ENCODE data around the gene EYA2. TPM values are rescaled to one million over a fixed set of nuclear protein-coding genes. Genes with fewer than 3 reads are reported as not detected.

Gene EYA2
- total and polyA plus RNA-seq, 4 donors = 1.2 to 10.9 (median 6.7) TPM

DNA sequence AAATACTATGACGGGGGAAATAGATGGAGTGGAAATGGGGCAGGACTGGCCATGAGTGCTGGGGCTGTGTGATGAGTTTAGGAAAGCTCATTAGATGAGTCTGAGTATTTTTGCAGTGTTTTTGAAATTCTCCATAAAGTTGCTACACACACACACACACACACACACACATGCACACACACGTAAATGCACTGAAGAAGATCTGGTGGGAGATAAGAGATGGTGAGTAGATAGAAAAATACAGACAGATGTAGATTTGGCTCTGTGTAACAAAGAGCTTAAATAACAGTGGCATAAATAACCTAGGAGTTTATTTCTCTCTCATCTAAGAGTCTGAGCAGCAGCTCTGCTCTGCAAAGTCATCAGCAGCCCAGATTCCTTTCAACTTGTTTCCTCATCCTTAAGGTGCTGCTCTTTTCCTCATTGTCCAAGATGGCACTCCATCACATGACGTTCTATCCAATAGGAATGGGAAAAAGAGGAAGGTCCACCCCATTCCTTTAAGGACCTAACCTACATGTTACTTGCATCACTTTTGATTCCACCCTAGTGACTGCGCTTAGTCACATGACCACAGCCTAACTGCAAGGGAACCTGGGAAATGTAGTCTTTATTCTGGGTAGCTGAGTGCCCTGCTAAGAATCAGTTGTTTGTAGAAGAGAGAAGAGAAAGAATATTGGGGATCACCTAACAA is 76.4 kb downstream of the EYA2 start:
- Histone ChIP-seq H3K4me3 (ENCODE audit: low read length in 2 of 2) (no peak overlapping the region), H3K36me3 (ENCODE audit: control insufficient read depth in 1 of 2, insufficient read depth in 2 of 2, low read length in 1 of 2) (no peaks in the 10 kb centered on the region), H3K9me3 (ENCODE audit: control insufficient read depth, low read length) (no peaks in the 10 kb centered on the region), H3K4me1 (ENCODE audit: control insufficient read depth in 1 of 2, insufficient read depth in 2 of 2, low read length in 2 of 2) (no peaks in the 10 kb centered on the region), H3K27me3 (ENCODE audit: control insufficient read depth in 1 of 2, insufficient read depth in 2 of 2, low read length in 1 of 2) (no peaks in the 10 kb centered on the region), H3K27ac (ENCODE audit: low read depth in 1 of 2, low read length in 2 of 2) (no peak overlapping the region)
- no peak for ATAC-seq (ENCODE audit: low FRiP score)
- DNase-seq = no peak
- WGBS, 2 donors = 17 to 18% methylated on average over 4 of the region's 4 CpGs
- intact Hi-C loops (cut with DNase I) = no loop called here

DNA sequence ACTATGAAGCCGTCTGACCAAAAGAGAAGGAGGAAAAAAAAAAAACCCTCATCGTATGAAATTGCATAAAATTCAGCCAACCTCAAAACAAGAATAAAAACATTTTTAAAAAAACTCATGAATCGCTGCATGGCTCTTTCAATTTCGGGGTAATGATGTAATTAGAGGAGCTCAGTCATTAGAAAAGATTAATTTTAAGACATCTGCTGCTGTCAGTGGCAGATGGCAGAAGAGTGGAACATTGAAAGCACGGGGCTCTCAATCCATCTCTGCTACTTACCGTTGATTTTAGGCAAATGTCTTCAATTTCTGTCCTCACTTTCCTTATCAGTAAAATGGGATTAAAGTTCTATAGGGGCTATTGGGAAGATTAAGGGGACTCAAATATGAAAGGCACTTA is 79.1 kb downstream of the EYA2 start:
- Histone ChIP-seq H3K9me3 (ENCODE audit: control insufficient read depth, low read length) (no peaks in the 10 kb centered on the region), H3K4me1 (ENCODE audit: control insufficient read depth in 1 of 2, insufficient read depth in 2 of 2, low read length in 2 of 2) (no peaks in the 10 kb centered on the region), H3K27ac (ENCODE audit: low read depth in 1 of 2, low read length in 2 of 2) (no peak overlapping the region), H3K36me3 (ENCODE audit: control insufficient read depth in 1 of 2, insufficient read depth in 2 of 2, low read length in 1 of 2) (no peaks in the 10 kb centered on the region), H3K27me3 (ENCODE audit: control insufficient read depth in 1 of 2, insufficient read depth in 2 of 2, low read length in 1 of 2) (no peaks in the 10 kb centered on the region), H3K4me3 (ENCODE audit: low read length in 2 of 2) (no peak overlapping the region)
- ATAC-seq (ENCODE audit: low FRiP score) = no peak
- no peak for DNase-seq
- WGBS, 2 donors = 68 to 73% methylated on average over 6 of the region's 6 CpGs
- intact Hi-C loops (cut with DNase I) = no loop called here

DNA sequence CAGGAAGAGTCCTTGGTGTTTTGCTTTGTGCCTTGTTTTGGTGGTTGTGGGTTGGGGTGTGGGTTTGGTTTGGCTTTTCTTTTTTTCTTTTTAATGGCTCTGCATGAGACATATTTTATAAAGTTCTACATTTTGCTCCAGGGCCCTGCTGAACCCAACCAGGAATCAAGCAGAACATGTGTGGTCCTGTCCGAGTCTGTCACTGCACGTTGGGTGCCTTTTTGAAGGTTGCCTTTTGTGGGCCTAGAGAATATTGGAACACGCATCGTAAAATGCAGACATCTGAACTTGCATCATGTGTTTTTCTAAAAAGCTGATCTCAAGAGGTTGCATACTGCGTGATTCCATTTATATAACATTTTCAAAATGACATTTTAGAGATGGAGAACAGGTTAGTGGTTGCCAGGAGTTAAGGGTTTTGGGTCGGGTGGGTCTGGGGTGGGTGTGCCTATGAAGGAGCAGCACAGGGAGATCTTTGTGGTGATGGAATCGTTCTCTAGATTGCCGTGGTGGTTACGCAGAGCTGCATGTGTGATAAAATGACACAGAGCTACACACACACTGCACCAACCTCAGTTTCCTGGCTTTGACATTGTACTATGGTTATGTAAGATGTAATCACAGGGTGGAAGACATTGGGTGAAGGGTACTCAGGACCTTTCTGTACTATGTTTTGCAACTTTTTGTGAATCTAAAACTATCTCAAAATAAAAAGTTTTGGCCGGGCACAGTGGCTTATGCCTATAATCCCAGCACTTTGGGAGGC is 80.2 kb downstream of the EYA2 start:
- intact Hi-C loops (cut with DNase I) = no loop called here
- ATAC-seq (ENCODE audit: low FRiP score) (no peak), DNase-seq (no peak)
- no peaks in the 10 kb centered on the region for H3K36me3 ChIP-seq (ENCODE audit: control insufficient read depth in 1 of 2, insufficient read depth in 2 of 2, low read length in 1 of 2)
- WGBS, 2 donors = 82 to 84% methylated on average over 10 of the region's 10 CpGs
- H3K4me1 ChIP-seq (ENCODE audit: control insufficient read depth in 1 of 2, insufficient read depth in 2 of 2, low read length in 2 of 2) = no peaks in the 10 kb centered on the region
- H3K27ac ChIP-seq (ENCODE audit: low read depth in 1 of 2, low read length in 2 of 2) = no peak overlapping the region
- H3K4me3 ChIP-seq (ENCODE audit: low read length in 2 of 2) = no peak overlapping the region
- no peaks in the 10 kb centered on the region for H3K27me3 ChIP-seq (ENCODE audit: control insufficient read depth in 1 of 2, insufficient read depth in 2 of 2, low read length in 1 of 2)
- no peaks in the 10 kb centered on the region for H3K9me3 ChIP-seq (ENCODE audit: control insufficient read depth, low read length)

DNA sequence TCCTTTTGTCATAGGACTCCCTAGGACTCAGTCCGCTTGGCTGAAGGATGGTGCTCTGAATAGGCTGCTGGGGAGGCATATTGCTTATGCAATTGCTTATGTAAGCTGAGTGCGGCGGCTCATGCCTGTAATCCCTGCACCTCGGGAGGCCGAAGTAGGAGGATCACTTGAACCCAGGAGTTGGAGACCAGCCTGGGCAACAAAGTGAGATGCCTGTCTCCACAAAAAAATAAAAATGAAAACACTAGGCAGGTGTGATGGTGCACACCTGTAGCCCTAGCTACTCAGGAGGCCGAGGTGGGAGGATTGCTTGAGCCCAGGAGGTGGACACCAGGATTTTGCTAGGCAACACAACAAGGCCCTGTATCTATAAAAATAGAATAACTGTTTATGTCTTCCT is 81.3 kb downstream of the EYA2 start:
- no peak for ATAC-seq (ENCODE audit: low FRiP score)
- H3K27ac ChIP-seq (ENCODE audit: low read depth in 1 of 2, low read length in 2 of 2) = no peak overlapping the region
- WGBS, 2 donors = 91 to 94% methylated on average over 6 of the region's 6 CpGs
- no peaks in the 10 kb centered on the region for H3K36me3 ChIP-seq (ENCODE audit: control insufficient read depth in 1 of 2, insufficient read depth in 2 of 2, low read length in 1 of 2)
- DNase-seq = no peak
- intact Hi-C loops (cut with DNase I) = no loop called here
- H3K27me3 ChIP-seq (ENCODE audit: control insufficient read depth in 1 of 2, insufficient read depth in 2 of 2, low read length in 1 of 2) = no peaks in the 10 kb centered on the region
- H3K4me1 ChIP-seq (ENCODE audit: control insufficient read depth in 1 of 2, insufficient read depth in 2 of 2, low read length in 2 of 2) = no peaks in the 10 kb centered on the region
- no peak overlapping the region for H3K4me3 ChIP-seq (ENCODE audit: low read length in 2 of 2)
- peaks cover 1% of the 10 kb centered on the region for H3K9me3 ChIP-seq (ENCODE audit: control insufficient read depth, low read length)

DNA sequence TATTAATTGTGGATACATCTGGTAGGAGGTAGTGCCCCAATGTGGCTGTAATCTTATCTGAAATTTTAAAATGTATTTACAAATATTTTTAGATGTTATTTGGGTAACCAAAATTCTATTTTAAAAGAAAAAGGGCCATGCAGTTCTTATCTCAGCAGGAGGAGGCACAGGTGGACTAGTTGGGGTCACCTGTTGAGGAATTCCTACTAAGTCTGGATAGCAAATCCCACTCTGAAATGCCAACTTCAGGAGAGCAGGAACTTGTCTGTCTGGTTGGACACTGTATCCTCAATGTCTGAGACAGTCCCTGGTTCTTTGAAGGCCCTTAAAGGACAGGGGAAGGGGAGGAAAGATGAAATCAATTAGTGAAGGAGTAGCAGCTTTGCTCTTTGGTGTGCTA is 82.6 kb downstream of the EYA2 start:
- DNase-seq (no peak), ATAC-seq (ENCODE audit: low FRiP score) (no peak)
- Histone ChIP-seq H3K9me3 (ENCODE audit: control insufficient read depth, low read length) (peaks cover 1% of the 10 kb centered on the region), H3K27ac (ENCODE audit: low read depth in 1 of 2, low read length in 2 of 2) (no peak overlapping the region), H3K36me3 (ENCODE audit: control insufficient read depth in 1 of 2, insufficient read depth in 2 of 2, low read length in 1 of 2) (no peaks in the 10 kb centered on the region), H3K27me3 (ENCODE audit: control insufficient read depth in 1 of 2, insufficient read depth in 2 of 2, low read length in 1 of 2) (no peaks in the 10 kb centered on the region), H3K4me3 (ENCODE audit: low read length in 2 of 2) (no peak overlapping the region), H3K4me1 (ENCODE audit: control insufficient read depth in 1 of 2, insufficient read depth in 2 of 2, low read length in 2 of 2) (no peaks in the 10 kb centered on the region)
- intact Hi-C loops (cut with DNase I) = no loop called here

DNA sequence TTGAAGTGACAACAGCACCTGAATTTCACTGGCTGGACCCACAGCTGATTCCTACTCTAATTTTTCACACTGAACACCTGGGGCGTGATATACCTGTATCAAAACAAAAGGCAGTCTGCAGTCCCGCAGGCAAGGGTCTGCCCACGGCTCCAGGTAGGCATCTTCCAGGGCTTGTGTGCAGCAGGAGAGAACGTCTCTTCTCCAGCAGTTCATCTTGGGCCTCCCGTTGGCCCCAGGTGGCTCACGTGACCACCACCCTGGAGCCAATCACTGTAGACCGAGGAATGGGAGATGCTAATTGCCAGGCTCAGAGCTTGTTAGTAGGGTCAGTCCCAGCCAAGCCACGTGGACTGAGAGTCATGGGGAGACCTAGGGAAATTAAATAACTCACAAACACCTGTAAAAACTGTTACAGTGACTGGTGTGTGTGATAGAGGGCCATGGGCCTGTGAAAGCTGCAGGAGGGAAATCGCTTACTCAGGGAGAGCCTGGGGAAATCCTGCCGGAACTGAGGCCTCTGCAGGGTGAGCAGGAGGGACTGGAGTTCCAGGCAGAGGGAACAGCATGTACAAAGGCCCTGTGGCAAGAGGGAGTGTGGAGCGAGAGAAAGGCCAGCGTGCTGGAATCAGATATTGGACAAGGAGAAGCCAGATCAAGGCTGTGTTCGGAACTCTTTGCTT is 83.4 kb downstream of the EYA2 start:
- DNase-seq (no peak), ATAC-seq (ENCODE audit: low FRiP score) (no peak)
- Histone ChIP-seq H3K4me3 (ENCODE audit: low read length in 2 of 2) (no peak overlapping the region), H3K36me3 (ENCODE audit: control insufficient read depth in 1 of 2, insufficient read depth in 2 of 2, low read length in 1 of 2) (no peaks in the 10 kb centered on the region), H3K27me3 (ENCODE audit: control insufficient read depth in 1 of 2, insufficient read depth in 2 of 2, low read length in 1 of 2) (no peaks in the 10 kb centered on the region), H3K9me3 (ENCODE audit: control insufficient read depth, low read length) (peaks cover 1% of the 10 kb centered on the region), H3K27ac (ENCODE audit: low read depth in 1 of 2, low read length in 2 of 2) (no peak overlapping the region), H3K4me1 (ENCODE audit: control insufficient read depth in 1 of 2, insufficient read depth in 2 of 2, low read length in 2 of 2) (no peaks in the 10 kb centered on the region)
- 87 to 89% methylated on average over 13 of the region's 13 CpGs for WGBS, 2 donors
- intact Hi-C loops (cut with DNase I) = no loop called here

DNA sequence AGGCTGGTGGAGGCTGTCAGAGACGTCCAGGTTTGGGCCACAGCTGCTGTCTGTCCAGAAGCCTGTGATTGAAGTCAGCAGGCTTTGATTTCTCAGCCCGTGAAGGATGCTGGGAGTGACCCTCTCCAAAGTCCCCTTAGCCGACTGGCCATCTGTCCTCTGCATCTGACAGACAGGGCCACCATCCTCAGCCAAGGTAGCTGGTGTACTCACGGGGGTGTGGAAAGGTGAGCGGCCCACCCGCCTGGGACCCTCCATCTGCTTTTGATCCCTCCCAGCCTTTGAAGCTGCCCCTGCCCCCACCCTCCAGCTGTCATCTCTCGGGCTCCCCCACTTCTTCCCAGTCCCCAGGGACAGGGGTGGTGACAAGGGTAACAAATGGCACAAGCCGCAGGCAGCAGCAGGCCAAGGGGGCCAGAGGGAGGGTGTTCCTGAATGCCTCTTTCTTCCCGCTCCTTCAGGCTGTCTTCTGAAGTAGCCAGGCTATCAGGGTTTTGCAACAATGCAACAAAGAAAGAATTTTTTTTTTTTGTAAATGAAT is 84.4 kb downstream of the EYA2 start:
- Histone ChIP-seq H3K27ac (ENCODE audit: low read depth in 1 of 2, low read length in 2 of 2) (no peak overlapping the region), H3K27me3 (ENCODE audit: control insufficient read depth in 1 of 2, insufficient read depth in 2 of 2, low read length in 1 of 2) (no peaks in the 10 kb centered on the region), H3K4me3 (ENCODE audit: low read length in 2 of 2) (no peak overlapping the region), H3K36me3 (ENCODE audit: control insufficient read depth in 1 of 2, insufficient read depth in 2 of 2, low read length in 1 of 2) (no peaks in the 10 kb centered on the region), H3K4me1 (ENCODE audit: control insufficient read depth in 1 of 2, insufficient read depth in 2 of 2, low read length in 2 of 2) (no peaks in the 10 kb centered on the region), H3K9me3 (ENCODE audit: control insufficient read depth, low read length) (peaks cover 1% of the 10 kb centered on the region)
- intact Hi-C loops (cut with DNase I) = no loop called here
- WGBS, 2 donors = 15 to 41% methylated on average over 9 of the region's 9 CpGs
- no peak for DNase-seq
- ATAC-seq (ENCODE audit: low FRiP score) = no peak

DNA sequence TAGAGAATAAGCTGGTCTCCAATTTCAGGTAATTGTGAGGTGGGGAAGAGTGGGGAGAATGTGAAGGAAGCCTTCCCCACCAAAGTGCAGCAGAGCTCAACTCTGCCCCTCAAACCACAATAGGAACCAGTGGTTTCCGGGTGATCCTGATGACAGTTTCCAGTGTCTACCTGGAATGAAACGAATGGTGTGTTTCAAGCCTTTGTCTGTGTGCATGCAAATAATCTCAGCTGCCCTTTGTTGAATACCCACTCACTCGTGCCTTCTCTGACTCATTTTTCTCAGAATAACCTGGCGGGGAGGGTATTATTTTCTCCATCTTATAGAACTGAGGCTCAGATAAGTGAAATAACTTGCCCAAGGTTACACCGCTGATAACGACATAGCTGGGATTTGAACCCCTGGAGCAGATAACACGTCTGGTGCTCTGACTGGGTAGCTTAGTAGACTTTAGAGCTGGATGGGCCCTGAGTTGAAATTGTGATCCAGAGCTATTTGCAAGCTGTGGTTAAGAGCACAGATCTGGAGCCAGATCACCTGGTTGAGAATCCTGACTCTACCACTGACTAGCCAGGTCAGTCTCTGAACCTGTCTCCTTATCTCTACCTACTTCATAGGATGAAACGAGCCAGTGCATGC is 85.1 kb downstream of the EYA2 start:
- WGBS, 2 donors = 51 to 57% methylated on average over 8 of the region's 8 CpGs
- no peaks in the 10 kb centered on the region for H3K4me1 ChIP-seq (ENCODE audit: control insufficient read depth in 1 of 2, insufficient read depth in 2 of 2, low read length in 2 of 2)
- ATAC-seq (ENCODE audit: low FRiP score) = no peak
- peaks cover 1% of the 10 kb centered on the region for H3K9me3 ChIP-seq (ENCODE audit: control insufficient read depth, low read length)
- H3K27ac ChIP-seq (ENCODE audit: low read depth in 1 of 2, low read length in 2 of 2) = no peak overlapping the region
- intact Hi-C loops (cut with DNase I) = no loop called here
- H3K4me3 ChIP-seq (ENCODE audit: low read length in 2 of 2) = no peak overlapping the region
- H3K36me3 ChIP-seq (ENCODE audit: control insufficient read depth in 1 of 2, insufficient read depth in 2 of 2, low read length in 1 of 2) = no peaks in the 10 kb centered on the region
- no peaks in the 10 kb centered on the region for H3K27me3 ChIP-seq (ENCODE audit: control insufficient read depth in 1 of 2, insufficient read depth in 2 of 2, low read length in 1 of 2)
- DNase-seq = no peak

Measured in aorta (tissue), 5 donors.